HG03103 (cell line): ENCODE measurements around the gene DLX3.

Source experiments
- ATAC-seq: cut with Tn5 transposase; IDR thresholded peaks from one replicate; pipeline ENCODE4 v1.9.1; 2021; ENCODE audit warnings: low read depth; ENCODE audit not compliant: unreplicated experiment

DLX3 gene

DNA sequence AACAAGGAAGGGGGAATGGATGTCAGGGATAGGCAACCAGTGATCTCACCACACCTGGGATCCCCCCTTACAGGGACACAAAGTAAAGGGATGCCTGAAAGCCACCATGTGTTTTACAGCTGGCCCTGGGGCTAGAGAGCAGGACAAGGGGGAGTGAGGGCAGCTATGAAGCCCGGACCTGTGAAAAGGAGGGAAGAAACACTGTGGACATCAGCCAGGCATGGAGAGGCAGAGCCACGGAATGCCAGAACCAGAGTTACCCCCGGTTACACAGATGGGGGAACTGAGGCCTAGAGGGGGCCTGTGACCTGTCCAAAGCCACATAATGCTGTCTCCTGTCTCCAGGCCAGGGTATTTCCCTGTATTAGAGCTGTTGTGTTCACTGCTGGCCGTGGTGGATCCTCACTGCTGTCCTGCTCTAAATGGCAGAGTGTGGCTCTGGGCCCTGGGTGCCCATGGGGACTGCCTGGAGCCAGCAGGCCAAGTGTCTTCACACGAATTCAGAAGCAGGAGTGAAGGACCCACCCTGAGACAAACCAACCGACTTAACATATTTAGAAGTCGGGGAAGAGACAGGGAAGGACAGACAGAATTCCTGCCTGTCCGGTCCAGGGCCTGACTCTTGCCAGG, 31.1 kb upstream of the DLX3 start:
- no peak for ATAC-seq

GRCh38 chr17:50024808-50025207, 29.8 kb upstream of the DLX3 start:
- no peak for ATAC-seq

GRCh38 chr17:50023520-50023919, 28.5 kb upstream of the DLX3 start:
- ATAC-seq = no peak

GRCh38 chr17:50022463-50023130, 27.6 kb upstream of the DLX3 start:
- ATAC-seq = no peak

- ATAC-seq = no peak
Observed at GRCh38 chr17:50021681-50022370, 26.8 kb upstream of the DLX3 start.

GRCh38 chr17:50020841-50021599, 26.0 kb upstream of the DLX3 start:
- ATAC-seq = no peak

DNA sequence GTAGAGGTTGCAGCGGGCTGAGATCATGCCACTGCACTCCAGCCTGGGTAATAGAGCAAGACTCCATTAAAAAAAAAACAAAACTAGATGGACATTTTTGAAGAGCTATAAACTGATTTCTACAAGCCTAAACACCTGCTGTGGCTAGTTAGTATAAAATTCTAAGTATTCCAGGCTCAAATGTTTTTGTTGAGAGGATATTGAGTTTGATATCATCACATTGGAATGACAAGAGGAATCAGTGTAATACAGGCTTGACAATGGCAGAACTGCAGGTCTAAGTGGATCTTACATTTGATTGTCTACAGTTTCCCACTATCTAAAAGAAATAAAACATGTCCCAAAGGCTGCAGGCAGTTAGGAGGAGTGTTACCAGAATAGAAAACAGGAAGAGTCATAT, 23.9 kb upstream of the DLX3 start:
- ATAC-seq = no peak

DNA sequence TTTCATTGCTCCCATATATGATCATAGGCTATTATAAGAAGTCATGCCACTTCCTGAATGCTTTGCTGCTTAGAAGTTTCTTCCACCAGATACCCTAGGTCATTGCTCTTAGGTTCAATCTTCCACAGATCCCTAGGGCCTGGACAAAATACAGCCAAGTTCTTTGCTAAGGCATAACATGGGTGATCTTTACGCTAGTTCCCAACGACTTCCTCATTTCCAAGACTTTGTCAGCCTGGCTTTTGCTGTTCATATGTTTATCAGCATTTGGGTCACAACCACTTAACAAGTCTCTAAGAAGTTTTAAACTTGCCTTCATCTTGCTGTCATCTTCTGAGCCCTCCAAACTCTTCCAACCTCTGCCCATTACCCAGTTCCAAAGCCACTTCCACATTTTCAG, 20.1 kb upstream of the DLX3 start:
- ATAC-seq = no peak

DNA sequence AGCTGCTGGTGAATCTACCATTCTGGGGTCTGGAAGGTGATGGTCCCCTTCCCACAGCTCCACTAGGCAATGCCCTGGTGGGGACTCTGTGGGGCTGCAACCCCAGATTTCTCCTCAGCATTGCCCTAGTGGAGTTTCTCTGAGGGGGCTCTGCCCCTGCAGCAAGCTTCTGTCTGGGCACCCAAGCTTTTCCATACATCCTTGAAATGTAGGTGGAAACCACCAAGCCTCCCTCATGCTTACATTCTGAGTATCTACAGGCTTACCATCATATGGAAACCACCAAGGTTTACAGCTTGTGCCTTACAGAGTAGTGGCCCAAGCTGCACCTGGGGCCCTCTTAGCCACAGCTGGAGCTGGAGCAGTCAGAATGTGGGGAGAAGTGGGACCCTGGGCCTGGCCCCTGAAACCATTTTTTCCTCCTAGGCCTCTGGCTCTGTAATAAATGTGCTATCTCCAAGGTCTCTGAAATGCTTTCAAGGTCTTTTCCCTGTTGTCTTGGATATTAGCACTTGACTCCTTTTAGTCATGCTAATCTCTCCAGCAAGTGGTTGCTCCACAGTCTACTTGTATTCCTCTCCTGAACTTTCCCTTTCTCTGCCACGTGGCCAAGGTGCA, 19.6 kb upstream of the DLX3 start:
- no peak for ATAC-seq

DNA sequence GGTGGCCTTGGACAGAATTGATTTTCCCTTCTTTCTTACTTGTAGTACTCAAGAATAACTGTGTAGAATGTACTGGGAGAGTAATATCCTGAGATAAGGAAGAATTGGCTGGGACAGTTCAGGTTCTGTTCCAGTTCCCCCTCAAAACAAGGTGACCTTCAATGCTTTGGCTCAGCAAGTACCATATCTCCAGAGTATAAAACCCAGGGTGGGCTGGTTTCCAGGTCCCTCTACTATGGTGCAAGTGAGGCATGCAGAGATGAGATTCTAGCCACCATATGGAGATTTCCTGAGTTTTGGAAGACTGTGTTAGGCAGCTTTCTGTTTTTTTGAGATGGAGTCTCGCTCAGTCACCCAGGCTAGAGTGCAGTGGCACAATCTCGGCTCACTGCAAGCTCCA, 18.1 kb upstream of the DLX3 start:
- ATAC-seq = no peak

GRCh38 chr17:50009282-50009681, 14.3 kb upstream of the DLX3 start:
- no peak for ATAC-seq

DNA sequence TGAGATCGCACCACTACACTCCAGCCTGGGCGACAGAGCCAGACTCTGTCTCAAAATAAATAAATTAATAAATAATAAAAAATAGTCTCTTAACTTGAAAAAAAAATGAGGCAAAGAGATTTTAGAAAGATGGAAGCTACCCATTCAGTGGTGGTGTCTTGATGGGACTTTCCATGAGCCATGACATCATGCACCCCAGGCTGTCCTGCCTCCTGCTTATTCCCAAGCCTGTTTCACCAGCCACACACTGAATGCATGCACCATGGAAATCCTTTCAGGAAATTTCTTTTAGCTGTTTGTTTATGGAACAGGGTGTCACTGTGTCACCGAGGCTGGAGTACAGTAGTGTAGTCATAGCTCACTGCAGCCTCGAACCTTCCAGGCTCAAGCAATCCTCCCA, 8.9 kb upstream of the DLX3 start:
- ATAC-seq = no peak

DNA sequence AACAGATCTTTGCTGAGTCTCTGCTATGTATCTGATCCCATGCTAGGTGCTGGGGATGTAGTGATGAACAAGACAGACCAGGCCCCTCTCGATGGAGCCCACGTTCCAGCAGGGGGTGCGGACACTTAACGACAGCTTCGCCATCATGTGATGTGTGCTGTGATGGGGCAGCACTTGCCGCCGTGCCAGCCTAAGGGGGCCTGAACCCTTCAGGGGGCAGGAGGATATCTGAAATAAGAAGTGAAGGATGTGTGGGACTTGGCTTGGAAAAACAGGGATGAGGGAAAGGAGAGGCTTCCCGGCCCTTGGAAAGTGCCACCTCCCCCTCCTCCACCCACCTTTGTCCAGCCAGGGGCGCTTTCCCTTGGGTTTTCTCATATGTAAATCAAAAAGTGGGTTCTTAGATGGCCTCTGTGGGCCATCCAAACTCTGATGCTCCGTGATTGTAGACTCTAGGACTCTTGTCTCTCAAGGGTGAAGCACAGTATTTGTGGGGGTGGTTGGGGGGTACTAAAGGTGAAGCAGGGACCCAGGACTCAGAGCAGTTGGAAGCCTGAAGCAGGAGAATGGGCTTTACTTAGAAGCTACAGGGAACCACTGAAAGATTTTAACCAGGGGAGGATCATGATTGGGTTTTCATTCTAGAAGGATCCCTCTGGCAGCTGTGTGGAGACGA, 4.0 kb upstream of the DLX3 start:
- no peak for ATAC-seq

DNA sequence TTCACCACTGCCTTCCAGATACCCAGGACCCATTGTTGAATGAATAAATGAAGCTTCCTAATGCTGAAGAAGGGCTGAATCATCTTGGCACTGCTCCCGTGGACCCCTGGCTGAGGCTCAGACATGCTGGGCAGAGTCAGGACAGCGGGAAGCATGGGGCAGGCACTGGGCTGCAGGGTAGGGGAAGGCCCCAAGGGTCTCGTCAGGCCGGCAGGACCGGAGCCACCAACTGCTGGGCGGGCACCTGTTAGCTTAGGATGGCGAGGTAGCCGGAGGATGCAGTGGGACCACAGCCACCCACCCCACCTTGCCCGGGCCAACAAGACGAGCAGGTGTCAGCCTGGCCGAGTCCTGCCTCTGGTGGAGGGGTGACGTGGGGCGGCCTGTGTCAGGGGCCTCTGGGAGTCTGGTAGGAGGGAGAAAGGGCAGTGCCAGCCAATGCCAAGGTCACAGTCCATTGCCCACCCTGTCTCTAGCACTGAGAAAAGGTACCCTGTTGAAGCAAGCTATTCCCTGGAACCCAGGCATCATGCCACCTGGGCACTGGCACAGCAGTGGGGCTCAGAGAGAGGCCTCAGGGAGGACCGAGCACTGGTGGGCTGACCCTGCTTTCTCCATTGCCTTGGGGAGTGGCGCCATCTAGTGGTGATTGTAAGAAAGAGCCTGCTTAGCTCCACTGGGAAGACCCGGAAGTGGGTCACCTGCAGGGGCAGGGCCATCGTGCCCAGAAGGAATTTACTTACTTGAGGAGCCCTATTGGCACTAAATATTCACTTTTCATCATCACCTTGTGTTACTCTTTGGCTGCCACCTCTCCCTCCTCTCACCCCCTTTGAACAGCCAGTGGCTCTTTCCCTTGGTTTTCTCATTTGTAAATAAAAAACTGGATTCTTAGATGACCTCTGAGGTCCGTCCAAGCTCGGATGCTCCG, 3.0 kb upstream of the DLX3 start:
- no peak for ATAC-seq

DNA sequence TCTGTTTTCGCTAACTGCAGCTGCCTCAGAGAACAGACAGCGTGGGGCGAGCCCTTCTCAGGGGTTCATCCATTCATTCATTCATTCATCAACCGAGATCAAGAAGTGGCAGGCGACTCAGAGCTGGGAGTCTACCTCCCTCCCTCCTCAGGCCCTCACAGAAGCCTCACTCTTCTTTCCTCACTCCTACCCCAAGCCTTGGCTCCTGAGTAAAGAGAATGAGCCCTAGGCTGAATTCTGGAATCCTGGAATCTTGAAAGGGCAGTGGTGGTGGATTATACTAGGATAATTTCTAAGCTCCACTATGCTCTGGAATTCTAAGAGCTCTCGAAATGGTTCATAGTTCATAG, 2.3 kb upstream of the DLX3 start:
- no peak for ATAC-seq

DNA sequence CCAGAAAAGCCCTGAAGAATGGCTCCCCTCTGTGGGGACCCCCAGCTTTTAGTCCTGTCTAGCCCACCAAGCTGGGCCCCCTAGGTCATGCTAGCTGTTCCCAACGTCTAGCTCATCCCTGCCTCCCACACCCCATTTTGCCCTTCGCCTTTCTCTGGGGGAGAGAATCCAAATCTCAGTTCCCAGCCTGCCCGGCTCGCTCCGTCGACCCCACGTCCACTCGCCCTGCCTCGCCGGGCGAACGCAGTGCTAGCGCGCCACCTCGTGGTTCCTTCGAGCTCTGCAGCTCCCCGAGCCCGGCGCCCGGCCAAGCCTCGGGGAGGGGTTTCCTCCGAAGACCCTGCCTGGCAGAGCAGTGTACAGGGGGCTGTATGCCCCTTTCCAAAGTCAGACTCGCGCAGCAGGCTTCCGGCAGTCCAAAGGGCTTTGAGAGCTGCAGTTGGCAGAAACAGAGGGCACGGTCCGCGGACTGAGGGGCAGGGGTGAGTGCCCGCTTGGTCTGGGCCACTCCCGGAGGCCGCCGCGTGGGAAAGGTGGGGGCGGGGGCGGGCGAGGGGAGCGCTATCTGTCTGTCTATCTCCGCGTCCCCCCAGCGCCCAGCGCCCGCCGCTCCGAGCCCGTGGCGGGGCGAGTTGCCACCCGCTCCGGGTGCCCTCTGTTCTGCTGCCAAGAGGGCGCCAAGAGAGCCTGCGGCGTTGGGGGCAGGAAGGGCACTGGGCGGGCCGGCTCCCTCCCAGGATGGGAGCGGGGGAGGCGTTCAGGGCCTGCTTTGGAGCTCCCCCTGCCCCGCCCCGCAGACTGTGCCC, 1.7 kb upstream of the DLX3 start:
- no peak for ATAC-seq

GRCh38 chr17:49996121-49996494, 1.1 kb upstream of the DLX3 start:
- ATAC-seq = no peak
